Breast epithelium (tissue), 4 donors: Measurements from ENCODE around the gene CYP2W1. TPM values are rescaled to one million over a fixed set of nuclear protein-coding genes. Genes with fewer than 3 reads are reported as not detected.
A peak's percentile ranks its signal among the peaks of the same experiment; 100 is the strongest.

Source experiments
- DNase-seq, 2 donors: peaks; one replicate each; pipeline ENCODE4 v3.0.0-alpha.2; 2019; ENCODE audit warnings: low spot score in 2 of 2
- H3K27ac ChIP-seq, 2 donors: fragments of 200-600 bp; sonication (generic) in 1 of 2; one replicate each; pipeline ENCODE4 v1.5.1; 2016 to 2019; ENCODE audit warnings: mild to moderate bottlenecking in 1 of 2
- H3K27me3 ChIP-seq, 2 donors: fragments of 200-600 bp; sonication (generic) in 1 of 2; one replicate each; pipeline versions ENCODE4 v1.5.1 to v1.6.0; 2017 to 2019; ENCODE audit warnings: control low read depth in 1 of 2, mild to moderate bottlenecking in 1 of 2
- H3K36me3 ChIP-seq: fragments of 200-600 bp; one replicate; pipeline ENCODE4 v1.5.1; 2019
- H3K4me1 ChIP-seq, 2 donors: fragments of 200-600 bp; sonication (generic); one replicate each; pipeline ENCODE4 v1.5.1; 2016 to 2019; ENCODE audit warnings: control low read depth in 1 of 2
- H3K4me3 ChIP-seq, 3 donors: fragments of 200-600 bp; sonication (generic); 1 replicate in 2 of 3; 2 replicates in 1 of 3; pipeline ENCODE4 v1.5.1; 2016 to 2019; ENCODE audit warnings: mild to moderate bottlenecking in 3 of 3, moderate library complexity in 2 of 3
- H3K9me3 ChIP-seq, 2 donors: fragments of 200-600 bp; sonication (generic) in 1 of 2; one replicate each; pipeline ENCODE4 v1.5.1; 2016 to 2019; ENCODE audit warnings: control low read depth in 1 of 2
- POLR2A ChIP-seq: fragments of 450-650 bp; IDR thresholded peaks from one replicate; pipeline ENCODE4 v1.6.1; 2016; ENCODE audit warnings: antibody characterized with exemption, mild to moderate bottlenecking, moderate library complexity
- POLR2AphosphoS5 ChIP-seq, 3 donors: sonication (generic); formaldehyde crosslinking; IDR thresholded peaks; one replicate each; pipeline ENCODE4 v1.6.1; 2017; ENCODE audit warnings: antibody characterized with exemption in 3 of 3
- intact Hi-C: fragments of 100-400 bp; cut with DNase I; formaldehyde crosslinking; loops from one replicate; pipeline ENCODE4 v1.15.1; 2023; ENCODE audit warnings: low total_unique reads
- total RNA-seq, 3 donors: library from RNA; depleted of rRNA; stranded (reverse); fragments of >200 nt; gene quantifications; one replicate each; pipeline ENCODE4 v1.1.0, GENCODE V29; 2016
- TF ChIP-seq, protein P1 (sequence below), 3 donors: fragments of 450-650 bp; IDR thresholded peaks; one replicate each; pipeline ENCODE4 v1.5.1; 2016 to 2017; ENCODE audit warnings: antibody characterized with exemption in 3 of 3, mild to moderate bottlenecking in 3 of 3, moderate library complexity in 3 of 3

The CYP2W1 gene
- total RNA-seq, 3 donors from 2014 or later, result not detected

GRCh38 chr7:954330-955238, 28.4 kb upstream of the CYP2W1 start, which contains the start of gene ADAP1:
Gene ADAP1 (minus strand): TSS chr7:954680. CDS start chr7:954477, 203 bp downstream.
- no peak within 1 kb of the TSS for H3K27ac ChIP-seq
- intact Hi-C loops, result no loop called here
- no peaks in the 10 kb centered on the region for H3K9me3 ChIP-seq

GRCh38 chr7:956031-956430, 26.9 kb upstream of the CYP2W1 start:
- Histone ChIP-seq H3K4me3 (no peak overlapping the region), H3K27ac (no peak overlapping the region), H3K4me1 (no peaks in the 10 kb centered on the region), H3K36me3 (no peaks in the 10 kb centered on the region), H3K9me3 (no peaks in the 10 kb centered on the region), H3K27me3 (peaks cover 0 to 22% of the 10 kb centered on the region in 2 donors)
- intact Hi-C loops, result no loop called here
- peak in 1 of 2 donors; percentile 50 for DNase-seq
- no peak for TF ChIP-seq POLR2A
- TF ChIP-seq POLR2AphosphoS5 (IDR thresholded peaks at IDR 0.05), result no peak
- TF ChIP-seq, protein P1, sequence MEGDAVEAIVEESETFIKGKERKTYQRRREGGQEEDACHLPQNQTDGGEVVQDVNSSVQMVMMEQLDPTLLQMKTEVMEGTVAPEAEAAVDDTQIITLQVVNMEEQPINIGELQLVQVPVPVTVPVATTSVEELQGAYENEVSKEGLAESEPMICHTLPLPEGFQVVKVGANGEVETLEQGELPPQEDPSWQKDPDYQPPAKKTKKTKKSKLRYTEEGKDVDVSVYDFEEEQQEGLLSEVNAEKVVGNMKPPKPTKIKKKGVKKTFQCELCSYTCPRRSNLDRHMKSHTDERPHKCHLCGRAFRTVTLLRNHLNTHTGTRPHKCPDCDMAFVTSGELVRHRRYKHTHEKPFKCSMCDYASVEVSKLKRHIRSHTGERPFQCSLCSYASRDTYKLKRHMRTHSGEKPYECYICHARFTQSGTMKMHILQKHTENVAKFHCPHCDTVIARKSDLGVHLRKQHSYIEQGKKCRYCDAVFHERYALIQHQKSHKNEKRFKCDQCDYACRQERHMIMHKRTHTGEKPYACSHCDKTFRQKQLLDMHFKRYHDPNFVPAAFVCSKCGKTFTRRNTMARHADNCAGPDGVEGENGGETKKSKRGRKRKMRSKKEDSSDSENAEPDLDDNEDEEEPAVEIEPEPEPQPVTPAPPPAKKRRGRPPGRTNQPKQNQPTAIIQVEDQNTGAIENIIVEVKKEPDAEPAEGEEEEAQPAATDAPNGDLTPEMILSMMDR (IDR thresholded peaks at IDR 0.05), result no peak

More at GRCh38 chr7:954330-955238, 28.4 kb upstream of the CYP2W1 start, which contains the start of gene ADAP1:
- Histone ChIP-seq H3K4me3 (peak within 1 kb of the TSS; percentile 50 to 71 (median 60)), H3K36me3 (no peaks in the 10 kb centered on the region), H3K27me3 (peaks cover 0 to 22% of the 10 kb centered on the region in 2 donors), H3K4me1 (no peaks in the 10 kb centered on the region)
- TF ChIP-seq POLR2AphosphoS5 (IDR thresholded peaks at IDR 0.05) (no peak), POLR2A (no peak)
- TF ChIP-seq, protein P1 (IDR thresholded peaks at IDR 0.05), result no peak
- DNase-seq, result peak in 1 of 2 donors; percentile 47

DNA sequence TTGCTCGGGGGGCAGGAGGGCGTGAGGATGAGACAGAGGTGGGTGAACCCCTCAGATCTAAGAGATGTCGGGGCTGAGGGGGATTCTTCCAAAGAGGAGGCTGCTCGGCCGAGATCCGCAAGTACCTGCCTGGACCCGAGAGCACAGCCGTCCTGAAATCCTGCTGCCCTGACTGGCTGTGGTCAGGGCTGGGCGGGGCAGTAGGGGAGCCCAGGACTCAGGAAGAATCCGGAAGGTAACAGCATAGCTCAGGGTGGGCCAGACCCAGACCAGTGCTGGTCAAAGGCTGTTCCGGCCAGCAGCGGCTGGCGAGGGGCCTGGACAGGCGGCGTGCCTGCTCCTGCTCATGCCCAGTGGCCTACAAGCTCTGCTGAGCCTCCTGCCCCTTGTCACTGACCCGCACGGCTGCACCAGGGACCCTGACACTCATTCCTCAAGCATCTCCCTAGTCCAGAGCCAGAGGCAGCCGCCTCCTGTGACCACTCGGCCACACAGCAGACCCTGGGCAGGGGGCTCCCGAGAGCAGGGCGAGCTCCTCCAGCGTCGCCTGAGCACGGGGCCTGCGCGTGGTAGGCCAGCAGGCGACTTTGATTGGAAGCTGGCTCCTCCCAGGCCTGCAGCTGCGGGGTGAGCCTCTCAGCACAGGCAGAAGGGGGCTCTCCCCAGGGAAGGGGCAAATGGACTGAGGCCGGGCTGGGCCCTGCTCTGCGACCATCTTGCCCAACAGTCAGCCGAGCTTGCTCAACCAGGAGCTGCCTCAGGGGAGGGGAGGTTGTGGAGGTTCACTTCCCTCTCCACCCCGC, 25.4 kb upstream of the CYP2W1 start:
- no peak for TF ChIP-seq POLR2A
- TF ChIP-seq, protein P1 (IDR thresholded peaks at IDR 0.05), result no peak
- TF ChIP-seq POLR2AphosphoS5 (IDR thresholded peaks at IDR 0.05), result no peak
- H3K4me1 ChIP-seq, result no peaks in the 10 kb centered on the region
- no peak for DNase-seq
- H3K36me3 ChIP-seq, result no peaks in the 10 kb centered on the region
- peaks cover 0 to 4% of the 10 kb centered on the region in 2 donors for H3K9me3 ChIP-seq
- intact Hi-C loops, result no loop called here
- H3K4me3 ChIP-seq, result no peak overlapping the region
- H3K27me3 ChIP-seq, result peaks cover 0 to 30% of the 10 kb centered on the region in 2 donors
- H3K27ac ChIP-seq, result no peak overlapping the region

GRCh38 chr7:958221-959200, 24.5 kb upstream of the CYP2W1 start:
- no peaks in the 10 kb centered on the region for H3K36me3 ChIP-seq
- no peak for TF ChIP-seq POLR2A
- TF ChIP-seq, protein P1 (IDR thresholded peaks at IDR 0.05), result no peak
- TF ChIP-seq POLR2AphosphoS5 (IDR thresholded peaks at IDR 0.05), result no peak
- DNase-seq, result peak in 1 of 2 donors; percentile 47
- H3K4me1 ChIP-seq, result peaks cover 0 to 9% of the 10 kb centered on the region in 2 donors
- peaks cover 0 to 26% of the 10 kb centered on the region in 2 donors for H3K27me3 ChIP-seq
- no peak overlapping the region for H3K4me3 ChIP-seq
- intact Hi-C loops, result no loop called here
- H3K9me3 ChIP-seq, result peaks cover 0 to 4% of the 10 kb centered on the region in 2 donors
- no peak overlapping the region for H3K27ac ChIP-seq
